DMS 273 treated with DMSO at 0.1 percent for 48 hours (cell line): ENCODE data around the gene ZKSCAN5.
A peak's percentile ranks its signal among the peaks of the same experiment; 100 is the strongest.
"Not testable (repeated sequence)": the region's sequence is repeated elsewhere in the genome, so short reads cannot be mapped to it uniquely, and the experiment has no call there.

ENCODE experiments used
- DNase-seq: peaks from one replicate; lab custom pipeline; 2025; lab: John Stamatoyannopoulos, UW

The ZKSCAN5 gene

GRCh38 chr7:99497766-99498545 lies 6.5 kb upstream of the ZKSCAN5 start:
- no peak for DNase-seq

- DNase-seq = no peak
Observed at GRCh38 chr7:99498546-99498944, 5.9 kb upstream of the ZKSCAN5 start.

GRCh38 chr7:99499371-99499720 lies 5.1 kb upstream of the ZKSCAN5 start:
- no peak for DNase-seq

GRCh38 chr7:99499721-99500636 lies 4.5 kb upstream of the ZKSCAN5 start, which contains the start of gene ZNF394:
ZNF394 (minus strand) TSS chr7:99500281; CDS start chr7:99500093, 188 bp downstream.
- peak; percentile 89 for DNase-seq

- no peak for DNase-seq
Observed at GRCh38 chr7:99500637-99501009, 3.8 kb upstream of the ZKSCAN5 start.

GRCh38 chr7:99501236-99501635 lies 3.2 kb upstream of the ZKSCAN5 start:
- not testable (repeated sequence) for DNase-seq

- no peak for DNase-seq
Observed at GRCh38 chr7:99504281-99504602, 220 bp upstream of the ZKSCAN5 start.

GRCh38 chr7:99505324-99505662 lies 831 bp downstream of the ZKSCAN5 start:
- no peak for DNase-seq

- DNase-seq = no peak
Observed at GRCh38 chr7:99514050-99514449, 9.6 kb downstream of the ZKSCAN5 start.

GRCh38 chr7:99521399-99521798 lies 16.9 kb downstream of the ZKSCAN5 start:
- DNase-seq = no peak

GRCh38 chr7:99525713-99526440 lies 21.4 kb downstream of the ZKSCAN5 start:
- no peak for DNase-seq

- DNase-seq = no peak
Observed at GRCh38 chr7:99531354-99531765, 26.9 kb downstream of the ZKSCAN5 start.

- DNase-seq = no peak
Observed at GRCh38 chr7:99535667-99536066, 31.2 kb downstream of the ZKSCAN5 start.

GRCh38 chr7:99539213-99539811 lies 34.9 kb downstream of the ZKSCAN5 start:
- no peak for DNase-seq

GRCh38 chr7:99540542-99540941 lies 36.1 kb downstream of the ZKSCAN5 start:
- DNase-seq = no peak

GRCh38 chr7:99541212-99541611 lies 36.8 kb downstream of the ZKSCAN5 start:
- no peak for DNase-seq

- DNase-seq = no peak
Observed at GRCh38 chr7:99543081-99543671, 38.7 kb downstream of the ZKSCAN5 start.

GRCh38 chr7:99543916-99544315 lies 39.5 kb downstream of the ZKSCAN5 start:
- no peak for DNase-seq

- DNase-seq = not testable (repeated sequence)
Observed at GRCh38 chr7:99545308-99545707, 40.8 kb downstream of the ZKSCAN5 start.

GRCh38 chr7:99549545-99549944 lies 45.1 kb downstream of the ZKSCAN5 start:
- DNase-seq = not testable (repeated sequence)

GRCh38 chr7:99551334-99551733 lies 46.9 kb downstream of the ZKSCAN5 start:
- DNase-seq = no peak
